ENCODE results near the gene NPB. TPM values are rescaled to one million over a fixed set of nuclear protein-coding genes. Genes with fewer than 3 reads are reported as not detected.

Gene NPB
- total RNA-seq, 1 donor from 2014 or later: 0.26 TPM

DNA sequence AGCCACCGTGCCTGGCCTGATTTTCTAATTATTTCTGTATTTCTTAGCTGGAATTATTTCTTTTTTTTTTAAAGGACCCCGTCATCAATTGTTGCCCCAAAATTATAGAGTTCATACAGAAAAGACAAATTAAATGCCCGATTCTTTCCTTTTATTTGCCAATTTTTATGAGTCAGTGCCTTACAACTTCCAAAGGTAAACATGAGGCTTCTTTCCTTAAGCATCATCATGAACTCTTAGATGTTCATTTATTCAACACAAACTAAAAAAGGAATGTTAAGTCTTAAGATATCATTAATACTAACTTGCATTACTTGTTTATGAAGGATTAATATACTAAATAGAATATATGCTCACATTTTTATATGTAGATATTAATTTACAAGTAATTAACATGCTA, 23.7 kb upstream of the NPB start:
- DNase-seq (ENCODE audit: low read depth): no peak
- TF ChIP-seq, protein P1, sequence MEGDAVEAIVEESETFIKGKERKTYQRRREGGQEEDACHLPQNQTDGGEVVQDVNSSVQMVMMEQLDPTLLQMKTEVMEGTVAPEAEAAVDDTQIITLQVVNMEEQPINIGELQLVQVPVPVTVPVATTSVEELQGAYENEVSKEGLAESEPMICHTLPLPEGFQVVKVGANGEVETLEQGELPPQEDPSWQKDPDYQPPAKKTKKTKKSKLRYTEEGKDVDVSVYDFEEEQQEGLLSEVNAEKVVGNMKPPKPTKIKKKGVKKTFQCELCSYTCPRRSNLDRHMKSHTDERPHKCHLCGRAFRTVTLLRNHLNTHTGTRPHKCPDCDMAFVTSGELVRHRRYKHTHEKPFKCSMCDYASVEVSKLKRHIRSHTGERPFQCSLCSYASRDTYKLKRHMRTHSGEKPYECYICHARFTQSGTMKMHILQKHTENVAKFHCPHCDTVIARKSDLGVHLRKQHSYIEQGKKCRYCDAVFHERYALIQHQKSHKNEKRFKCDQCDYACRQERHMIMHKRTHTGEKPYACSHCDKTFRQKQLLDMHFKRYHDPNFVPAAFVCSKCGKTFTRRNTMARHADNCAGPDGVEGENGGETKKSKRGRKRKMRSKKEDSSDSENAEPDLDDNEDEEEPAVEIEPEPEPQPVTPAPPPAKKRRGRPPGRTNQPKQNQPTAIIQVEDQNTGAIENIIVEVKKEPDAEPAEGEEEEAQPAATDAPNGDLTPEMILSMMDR (IDR thresholded peaks at IDR 0.05; ENCODE audit: insufficient read depth, low read length, severe bottlenecking): no peak
- H3K4me3 ChIP-seq (ENCODE audit: low read depth, low read length): no peak overlapping the region
- FAIRE-seq: no peak
- no peaks in the 10 kb centered on the region for H3K27me3 ChIP-seq (ENCODE audit: control insufficient read depth, insufficient read depth, low read length)
- peaks cover 1% of the 10 kb centered on the region for H3K36me3 ChIP-seq (ENCODE audit: control insufficient read depth, insufficient read depth, low read length)

GRCh38 chr17:81879121-81879520, 22.9 kb upstream of the NPB start:
- TF ChIP-seq, protein P1 (IDR thresholded peaks at IDR 0.05; ENCODE audit: insufficient read depth, low read length, severe bottlenecking): no peak

GRCh38 chr17:81884520-81884919, 17.5 kb upstream of the NPB start:
- no peak for DNase-seq (ENCODE audit: low read depth)
- TF ChIP-seq, protein P1 (IDR thresholded peaks at IDR 0.05; ENCODE audit: insufficient read depth, low read length, severe bottlenecking): no peak
- H3K36me3 ChIP-seq (ENCODE audit: control insufficient read depth, insufficient read depth, low read length): peaks cover 28% of the 10 kb centered on the region
- no peak overlapping the region for H3K4me3 ChIP-seq (ENCODE audit: low read depth, low read length)
- H3K27me3 ChIP-seq (ENCODE audit: control insufficient read depth, insufficient read depth, low read length): no peaks in the 10 kb centered on the region
- no peak for FAIRE-seq

More at GRCh38 chr17:81879121-81879520, 22.9 kb upstream of the NPB start:
- no peaks in the 10 kb centered on the region for H3K27me3 ChIP-seq (ENCODE audit: control insufficient read depth, insufficient read depth, low read length)
- no peak overlapping the region for H3K4me3 ChIP-seq (ENCODE audit: low read depth, low read length)
- H3K36me3 ChIP-seq (ENCODE audit: control insufficient read depth, insufficient read depth, low read length): peaks cover 1% of the 10 kb centered on the region
- DNase-seq (ENCODE audit: low read depth) (no peak), FAIRE-seq (no peak)

GRCh38 chr17:81884968-81885367, 17.1 kb upstream of the NPB start:
- H3K4me3 ChIP-seq (ENCODE audit: low read depth, low read length): no peak overlapping the region
- H3K27me3 ChIP-seq (ENCODE audit: control insufficient read depth, insufficient read depth, low read length): no peaks in the 10 kb centered on the region
- DNase-seq (ENCODE audit: low read depth) (no peak), FAIRE-seq (no peak)
- TF ChIP-seq, protein P1 (IDR thresholded peaks at IDR 0.05; ENCODE audit: insufficient read depth, low read length, severe bottlenecking): no peak
- peaks cover 30% of the 10 kb centered on the region for H3K36me3 ChIP-seq (ENCODE audit: control insufficient read depth, insufficient read depth, low read length)

- peaks cover 33% of the 10 kb centered on the region for H3K36me3 ChIP-seq (ENCODE audit: control insufficient read depth, insufficient read depth, low read length)
- TF ChIP-seq, protein P1 (IDR thresholded peaks at IDR 0.05; ENCODE audit: insufficient read depth, low read length, severe bottlenecking): no peak
- no peak for FAIRE-seq
- no peak for DNase-seq (ENCODE audit: low read depth)
- H3K4me3 ChIP-seq (ENCODE audit: low read depth, low read length): no peak overlapping the region
- no peaks in the 10 kb centered on the region for H3K27me3 ChIP-seq (ENCODE audit: control insufficient read depth, insufficient read depth, low read length)
These were observed 16.6 kb upstream of the NPB start for GRCh38 chr17:81885454-81885853.

- no peak overlapping the region for H3K4me3 ChIP-seq (ENCODE audit: low read depth, low read length)
- no peaks in the 10 kb centered on the region for H3K27me3 ChIP-seq (ENCODE audit: control insufficient read depth, insufficient read depth, low read length)
- FAIRE-seq: no peak
- DNase-seq (ENCODE audit: low read depth): peak; percentile 40
- TF ChIP-seq, protein P1 (IDR thresholded peaks at IDR 0.05; ENCODE audit: insufficient read depth, low read length, severe bottlenecking): no peak
- peaks cover 33% of the 10 kb centered on the region for H3K36me3 ChIP-seq (ENCODE audit: control insufficient read depth, insufficient read depth, low read length)
These were observed 16.0 kb upstream of the NPB start for GRCh38 chr17:81885869-81886548.
